Lung (tissue), 12 donors: ENCODE data around the gene NBAS. TPM values are rescaled to one million over a fixed set of nuclear protein-coding genes. Genes with fewer than 3 reads are reported as not detected.

ENCODE experiments used
- ATAC-seq: fragments of 200-7000 bp; cut with Tn5 transposase; one replicate; pipeline ENCODE4 v1.9.1; 2020; ENCODE audit warnings: moderate number of reproducible peaks; ENCODE audit not compliant: insufficient read depth, low FRiP score
- DNase-seq, 3 donors: peaks; one replicate each; pipeline ENCODE4 v3.0.0-alpha.2; 2013 to 2017
- H3K27ac ChIP-seq, 2 donors: one replicate each; pipeline ENCODE4 v1.5.1; 2013; ENCODE audit warnings: mild to moderate bottlenecking in 2 of 2, moderate library complexity in 2 of 2, control low read depth in 1 of 2, inconsistent platforms in 1 of 2, low read depth in 1 of 2, low read length in 1 of 2
- H3K27me3 ChIP-seq, 3 donors: one replicate each; pipeline ENCODE4 v1.5.1; 2013; ENCODE audit warnings: low read length in 2 of 3; ENCODE audit not compliant: control insufficient read depth in 3 of 3, insufficient read depth in 3 of 3
- H3K36me3 ChIP-seq, 4 donors: one replicate each; pipeline ENCODE4 v1.5.1; 2013; ENCODE audit warnings: low read length in 4 of 4, mild to moderate bottlenecking in 1 of 4, moderate library complexity in 1 of 4; ENCODE audit not compliant: control insufficient read depth in 4 of 4, insufficient read depth in 4 of 4
- H3K4me1 ChIP-seq, 5 donors: one replicate each; pipeline ENCODE4 v1.5.1; 2013; ENCODE audit warnings: low read length in 5 of 5, mild to moderate bottlenecking in 2 of 5, moderate library complexity in 1 of 5; ENCODE audit not compliant: control insufficient read depth in 5 of 5, insufficient read depth in 5 of 5
- H3K4me3 ChIP-seq: one replicate; pipeline ENCODE4 v1.5.1; 2013; ENCODE audit warnings: mild to moderate bottlenecking, control low read depth, moderate library complexity
- H3K9ac ChIP-seq, 2 donors: one replicate each; pipeline ENCODE4 v1.5.1; 2013; ENCODE audit warnings: low read length in 2 of 2, control low read depth in 1 of 2; ENCODE audit not compliant: insufficient read depth in 1 of 2
- H3K9me3 ChIP-seq, 4 donors: one replicate each; pipeline ENCODE4 v1.5.1; 2013; ENCODE audit warnings: low read length in 3 of 4, mild to moderate bottlenecking in 1 of 4, moderate library complexity in 1 of 4; ENCODE audit not compliant: control insufficient read depth in 4 of 4, insufficient read depth in 3 of 4
- WGBS, 2 donors: extraction: QIAGEN DNeasy Blood & Tissue Kit; methylation state at CpG; one replicate each; pipeline ENCODE4 v1.1.7; 2013; 5-methylcytosine and 5-hydroxymethylcytosine counted together
- polyA plus RNA-seq, 2 donors: library from polyadenylated mRNA; stranded (reverse); fragments of 200-250 nt; gene quantifications; one replicate each; pipeline ENCODE4 v1.2.1, GENCODE V29; 2013
- total RNA-seq, 2 donors: library from RNA; depleted of rRNA in 1 of 2; stranded (reverse); fragments of >200 nt in 1 of 2; gene quantifications; one replicate each; pipeline ENCODE4 v1.2.1, GENCODE V29; 2014 to 2021
- TF ChIP-seq, protein P1 (sequence below): IDR thresholded peaks from 2 replicates; pipeline ENCODE4 v1.5.1; 2012; ENCODE audit warnings: mild to moderate bottlenecking; ENCODE audit errors: control extremely low read depth, extremely low read depth
- donor health status: control.
- donor health status: control.
- donor health status: Bipolar disorder and iron deficiency.
- donor health status: healthy.
- donor health status: DM: yes; HTN: yes; CAD: no.

NBAS gene
- total and polyA plus RNA-seq, 4 donors = 15.6 to 61.3 (median 35.4) TPM

DNA sequence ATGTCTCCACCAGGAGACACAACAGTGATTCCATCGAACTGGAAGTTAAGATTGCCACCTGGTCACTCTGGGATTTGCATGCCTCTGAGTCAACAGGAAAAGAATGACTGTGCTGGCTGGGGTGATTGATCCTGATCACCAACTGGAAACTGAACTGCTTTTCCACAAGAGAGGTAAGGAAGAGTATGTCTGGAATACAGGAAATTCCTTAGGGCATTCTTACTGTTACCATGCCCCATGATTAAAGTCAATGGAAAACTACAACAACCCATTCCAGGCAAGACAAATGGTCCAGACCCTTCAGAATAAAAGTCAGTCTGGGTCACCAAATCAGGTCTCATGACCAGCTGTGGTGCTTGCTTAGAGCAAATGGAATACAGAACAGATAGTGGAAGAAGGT, 18.5 kb upstream of the NBAS start:
- no peak overlapping the region for H3K27ac ChIP-seq
- H3K4me1 ChIP-seq = no peaks in the 10 kb centered on the region
- H3K9ac ChIP-seq = no peak overlapping the region
- WGBS, 2 donors = 42 to 70% methylated on average over 1 of the region's 1 CpG
- ATAC-seq (no peak), DNase-seq (no peak)
- no peaks in the 10 kb centered on the region for H3K9me3 ChIP-seq
- H3K27me3 ChIP-seq = no peaks in the 10 kb centered on the region
- no peaks in the 10 kb centered on the region for H3K36me3 ChIP-seq
- H3K4me3 ChIP-seq = no peak overlapping the region
- TF ChIP-seq, protein P1, sequence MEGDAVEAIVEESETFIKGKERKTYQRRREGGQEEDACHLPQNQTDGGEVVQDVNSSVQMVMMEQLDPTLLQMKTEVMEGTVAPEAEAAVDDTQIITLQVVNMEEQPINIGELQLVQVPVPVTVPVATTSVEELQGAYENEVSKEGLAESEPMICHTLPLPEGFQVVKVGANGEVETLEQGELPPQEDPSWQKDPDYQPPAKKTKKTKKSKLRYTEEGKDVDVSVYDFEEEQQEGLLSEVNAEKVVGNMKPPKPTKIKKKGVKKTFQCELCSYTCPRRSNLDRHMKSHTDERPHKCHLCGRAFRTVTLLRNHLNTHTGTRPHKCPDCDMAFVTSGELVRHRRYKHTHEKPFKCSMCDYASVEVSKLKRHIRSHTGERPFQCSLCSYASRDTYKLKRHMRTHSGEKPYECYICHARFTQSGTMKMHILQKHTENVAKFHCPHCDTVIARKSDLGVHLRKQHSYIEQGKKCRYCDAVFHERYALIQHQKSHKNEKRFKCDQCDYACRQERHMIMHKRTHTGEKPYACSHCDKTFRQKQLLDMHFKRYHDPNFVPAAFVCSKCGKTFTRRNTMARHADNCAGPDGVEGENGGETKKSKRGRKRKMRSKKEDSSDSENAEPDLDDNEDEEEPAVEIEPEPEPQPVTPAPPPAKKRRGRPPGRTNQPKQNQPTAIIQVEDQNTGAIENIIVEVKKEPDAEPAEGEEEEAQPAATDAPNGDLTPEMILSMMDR = no peak

DNA sequence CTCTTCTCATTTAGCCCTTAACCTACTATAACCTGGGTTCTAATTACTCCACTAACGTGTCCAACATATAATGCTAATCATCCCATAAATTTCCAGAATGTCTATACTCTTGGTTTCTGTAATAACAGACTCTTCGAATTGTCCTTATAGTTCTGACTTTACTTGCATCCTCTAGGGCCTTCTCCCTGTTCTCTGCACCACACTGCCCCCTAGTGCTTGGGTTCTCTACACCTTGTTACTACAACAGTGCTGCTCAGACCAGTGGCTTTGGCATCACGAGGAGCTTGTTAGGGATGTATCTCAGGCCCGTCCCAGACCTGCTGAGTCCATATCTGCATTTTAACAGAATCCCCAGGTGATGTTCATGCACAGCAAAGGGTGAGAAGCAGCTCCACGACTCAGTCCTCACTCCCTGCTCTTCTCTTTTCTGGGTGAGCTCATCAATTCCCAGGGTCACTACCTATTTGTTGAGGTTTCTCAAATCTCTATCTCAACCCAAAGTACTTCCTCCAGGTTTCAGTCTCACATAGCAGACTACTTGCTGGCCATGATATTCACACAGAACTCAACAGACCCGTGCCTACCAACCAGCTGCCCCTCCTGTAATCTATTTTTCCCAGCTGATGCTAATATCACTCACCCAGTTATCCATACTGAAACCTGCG, 16.1 kb upstream of the NBAS start:
- ATAC-seq = peak; percentile 85
- Histone ChIP-seq H3K27ac (no peak overlapping the region), H3K9me3 (no peaks in the 10 kb centered on the region), H3K36me3 (no peaks in the 10 kb centered on the region), H3K4me1 (no peaks in the 10 kb centered on the region), H3K9ac (no peak overlapping the region), H3K27me3 (no peaks in the 10 kb centered on the region), H3K4me3 (no peak overlapping the region)
- TF ChIP-seq, protein P1 = peak; percentile 73
- 22 to 23% methylated on average over 7 of the region's 7 CpGs for WGBS, 2 donors
- DNase-seq = peak; percentile 85 to 88 (median 86)

DNA sequence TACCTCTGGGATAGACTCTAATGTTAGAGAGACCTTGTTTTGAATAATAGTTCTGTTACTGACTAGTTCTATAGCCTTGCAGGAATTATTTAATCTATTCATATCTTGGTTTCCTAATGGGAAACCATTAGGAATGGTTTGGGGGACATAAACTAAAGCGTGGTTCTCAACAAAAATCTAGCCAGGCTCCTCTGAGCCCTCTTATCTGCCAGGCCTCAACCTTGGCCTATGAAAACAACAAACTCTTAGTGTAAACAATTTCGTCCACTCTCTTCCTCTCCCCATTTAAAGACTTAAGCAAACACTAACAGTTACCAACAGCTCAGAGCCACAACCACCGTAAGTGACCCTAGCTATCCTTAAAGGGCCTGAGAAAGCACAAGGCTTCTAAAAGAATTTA, 10.6 kb upstream of the NBAS start:
- 47 to 81% methylated on average over 3 of the region's 3 CpGs for WGBS, 2 donors
- ATAC-seq (no peak), DNase-seq (no peak)
- H3K36me3 ChIP-seq = no peaks in the 10 kb centered on the region
- TF ChIP-seq, protein P1 = no peak
- no peaks in the 10 kb centered on the region for H3K9me3 ChIP-seq
- H3K4me3 ChIP-seq = no peak overlapping the region
- H3K4me1 ChIP-seq = no peaks in the 10 kb centered on the region
- H3K9ac ChIP-seq = no peak overlapping the region
- no peaks in the 10 kb centered on the region for H3K27me3 ChIP-seq
- no peak overlapping the region for H3K27ac ChIP-seq

DNA sequence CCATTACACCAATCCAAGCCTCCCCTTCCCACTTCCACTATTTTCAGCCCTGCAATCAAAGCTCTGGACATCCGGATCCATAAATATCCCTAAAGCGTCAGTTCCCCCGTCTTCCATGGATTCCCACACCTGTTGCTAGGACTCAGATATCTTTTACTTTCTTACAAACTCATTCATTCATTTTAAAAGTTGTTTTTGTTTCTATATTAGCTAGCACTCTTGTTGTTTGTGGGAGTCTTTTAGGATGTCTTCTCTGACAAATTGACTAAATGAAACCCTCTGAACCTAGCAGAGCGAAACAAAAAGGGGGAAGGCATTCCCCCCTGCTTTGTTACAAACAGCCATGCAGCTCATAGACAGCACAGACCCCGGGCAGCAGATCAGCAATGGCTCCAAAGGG, 9.0 kb upstream of the NBAS start:
- TF ChIP-seq, protein P1 = no peak
- peaks cover 0 to 2% (median 0%) of the 10 kb centered on the region in 3 donors for H3K27me3 ChIP-seq
- 81 to 88% methylated on average over 5 of the region's 5 CpGs for WGBS, 2 donors
- H3K9ac ChIP-seq = no peak overlapping the region
- no peaks in the 10 kb centered on the region for H3K36me3 ChIP-seq
- H3K4me3 ChIP-seq = no peak overlapping the region
- H3K9me3 ChIP-seq = no peaks in the 10 kb centered on the region
- no peak overlapping the region for H3K27ac ChIP-seq
- ATAC-seq (no peak), DNase-seq (no peak)
- H3K4me1 ChIP-seq = no peaks in the 10 kb centered on the region
